Upper lobe of left lung (tissue), 6 donors: Measurements from ENCODE around the gene CCNJL. TPM values are rescaled to one million over a fixed set of nuclear protein-coding genes. Genes with fewer than 3 reads are reported as not detected.
A peak's percentile ranks its signal among the peaks of the same experiment; 100 is the strongest.

Experiments used
- ATAC-seq, 2 donors: fragments of 200-7000 bp; cut with Tn5 transposase; one replicate each; pipeline ENCODE4 v1.9.1; 2022; ENCODE audit warnings: mild to moderate bottlenecking in 2 of 2, moderate library complexity in 2 of 2; ENCODE audit not compliant: low FRiP score in 2 of 2
- DNase-seq, 2 donors: peaks; one replicate each; pipeline ENCODE4 v3.0.0-alpha.2; 2019 to 2020
- H3K27ac ChIP-seq, 4 donors: fragments of 200-600 bp; sonication (generic); one replicate each; pipeline ENCODE4 v1.5.1; 2016 to 2019
- H3K27me3 ChIP-seq, 4 donors: fragments of 200-600 bp; sonication (generic); one replicate each; pipeline ENCODE4 v1.5.1; 2017 to 2019
- H3K36me3 ChIP-seq, 4 donors: fragments of 200-600 bp; sonication (generic); one replicate each; pipeline ENCODE4 v1.5.1; 2016 to 2019
- H3K4me1 ChIP-seq, 4 donors: fragments of 200-600 bp; sonication (generic); one replicate each; pipeline ENCODE4 v1.5.1; 2018 to 2019
- H3K4me3 ChIP-seq, 4 donors: fragments of 200-600 bp; sonication (generic); one replicate each; pipeline ENCODE4 v1.5.1; 2017 to 2019; ENCODE audit warnings: mild to moderate bottlenecking in 2 of 4, moderate library complexity in 1 of 4
- H3K9me3 ChIP-seq, 4 donors: fragments of 200-600 bp; sonication (generic); one replicate each; pipeline ENCODE4 v1.5.1; 2018 to 2019
- CTCF ChIP-seq, 6 experiments: fragments of 450-650 bp in 4 of 6; fragments of 200-600 bp in 2 of 6; sonication (generic) in 2 of 6; IDR thresholded peaks; one replicate each; pipeline ENCODE4 v1.5.1; 2016 to 2019; ENCODE audit warnings: antibody characterized with exemption in 6 of 6
- EP300 ChIP-seq, 4 donors: sonication (generic); formaldehyde crosslinking; IDR thresholded peaks; one replicate each; pipeline ENCODE4 v1.5.1; 2017; ENCODE audit warnings: antibody characterized with exemption in 4 of 4, control low read depth in 2 of 4
- POLR2A ChIP-seq, 4 donors: fragments of 450-650 bp; IDR thresholded peaks; one replicate each; pipeline ENCODE4 v1.5.1; 2016 to 2017; ENCODE audit warnings: antibody characterized with exemption in 4 of 4, mild to moderate bottlenecking in 2 of 4
- POLR2AphosphoS5 ChIP-seq, 2 donors: sonication (generic); formaldehyde crosslinking; IDR thresholded peaks; one replicate each; pipeline ENCODE4 v1.5.1; 2017; ENCODE audit warnings: antibody characterized with exemption in 2 of 2
- WGBS, 2 donors: methylation state at CpG; one replicate each; pipeline ENCODE4 v1.1.5; 2017 to 2018; 5-methylcytosine and 5-hydroxymethylcytosine counted together
- small RNA-seq, 4 donors: library from RNA; depleted of rRNA; stranded (forward); fragments of <200 nt; gene quantifications; one replicate each; pipeline ENCODE3, GENCODE V24; 2016
- total RNA-seq, 6 donors: library from RNA; depleted of rRNA in 4 of 6; stranded (reverse); fragments of >200 nt in 4 of 6; gene quantifications; one replicate each; pipeline versions ENCODE4 v1.1.0 to v1.2.1, GENCODE V29; 2016 to 2021
- donor health status: DM: no; HTN: no; CAD: no; lungs with moderate emphysema.
- donor health status: DM: no; HTN: yes; CAD: no; lungs with severe emphysema.

CCNJL gene
- total RNA-seq, 6 donors from 2014 or later: 15.6 to 25.2 (median 21.2) TPM

GRCh38 chr5:160213537-160213936 lies 98.8 kb downstream of the CCNJL start:
- DNase-seq: peak in 1 of 2 donors; percentile 49
- ATAC-seq: peak in 1 of 2 donors; percentile 70
- WGBS, 2 donors: 65 to 72% methylated on average over 5 of the region's 5 CpGs

GRCh38 chr5:160211352-160211751 lies 101.0 kb downstream of the CCNJL start:
- Histone ChIP-seq H3K27me3 (no peaks in the 10 kb centered on the region), H3K36me3 (no peaks in the 10 kb centered on the region), H3K4me3 (no peak overlapping the region), H3K4me1 (no peaks in the 10 kb centered on the region), H3K9me3 (no peaks in the 10 kb centered on the region), H3K27ac (no peak overlapping the region)
- ATAC-seq: peak in 1 of 2 donors; percentile 28
- 73 to 74% methylated on average over 2 of the region's 2 CpGs for WGBS, 2 donors
- DNase-seq: no peak
- TF ChIP-seq EP300 (IDR thresholded peaks at IDR 0.05): no peak

More at GRCh38 chr5:160213537-160213936, 98.8 kb downstream of the CCNJL start:
- no peak for TF ChIP-seq EP300 (IDR thresholded peaks at IDR 0.05)
- TF ChIP-seq CTCF (IDR thresholded peaks at IDR 0.05): no peak
- no peak for TF ChIP-seq POLR2AphosphoS5 (IDR thresholded peaks at IDR 0.05)
- no peak for TF ChIP-seq POLR2A (IDR thresholded peaks at IDR 0.05)
- H3K9me3 ChIP-seq: no peaks in the 10 kb centered on the region
- no peaks in the 10 kb centered on the region for H3K4me1 ChIP-seq
- H3K27ac ChIP-seq: no peak overlapping the region
- no peak overlapping the region for H3K4me3 ChIP-seq
- H3K36me3 ChIP-seq: no peaks in the 10 kb centered on the region
- no peaks in the 10 kb centered on the region for H3K27me3 ChIP-seq

GRCh38 chr5:160210606-160211005 lies 101.8 kb downstream of the CCNJL start:
- Histone ChIP-seq H3K9me3 (no peaks in the 10 kb centered on the region), H3K4me1 (no peaks in the 10 kb centered on the region), H3K4me3 (no peak overlapping the region), H3K27ac (no peak overlapping the region), H3K27me3 (no peaks in the 10 kb centered on the region), H3K36me3 (no peaks in the 10 kb centered on the region)
- no peak for DNase-seq
- ATAC-seq: no peak
- TF ChIP-seq POLR2AphosphoS5 (IDR thresholded peaks at IDR 0.05) (no peak), CTCF (IDR thresholded peaks at IDR 0.05) (no peak), POLR2A (IDR thresholded peaks at IDR 0.05) (no peak), EP300 (IDR thresholded peaks at IDR 0.05) (no peak)
- 91 to 93% methylated on average over 9 of the region's 9 CpGs for WGBS, 2 donors

- no peak overlapping the region for H3K4me3 ChIP-seq
- DNase-seq (no peak), ATAC-seq (no peak)
- H3K9me3 ChIP-seq: no peaks in the 10 kb centered on the region
- TF ChIP-seq CTCF (IDR thresholded peaks at IDR 0.05): no peak
- no peaks in the 10 kb centered on the region for H3K27me3 ChIP-seq
- H3K27ac ChIP-seq: no peak overlapping the region
- WGBS, 2 donors: 83 to 88% methylated on average over 2 of the region's 2 CpGs
- no peaks in the 10 kb centered on the region for H3K4me1 ChIP-seq
- no peaks in the 10 kb centered on the region for H3K36me3 ChIP-seq
Measured at GRCh38 chr5:160209917-160210316, 102.4 kb downstream of the CCNJL start.

GRCh38 chr5:160207061-160207460 lies 105.3 kb downstream of the CCNJL start:
- WGBS, 2 donors: 72 to 90% methylated on average over 2 of the region's 2 CpGs
- TF ChIP-seq EP300 (IDR thresholded peaks at IDR 0.05) (no peak), POLR2A (IDR thresholded peaks at IDR 0.05) (no peak), CTCF (IDR thresholded peaks at IDR 0.05) (no peak), POLR2AphosphoS5 (IDR thresholded peaks at IDR 0.05) (no peak)
- H3K27ac ChIP-seq: no peak overlapping the region
- H3K36me3 ChIP-seq: no peaks in the 10 kb centered on the region
- H3K27me3 ChIP-seq: no peaks in the 10 kb centered on the region
- no peaks in the 10 kb centered on the region for H3K4me1 ChIP-seq
- no peak overlapping the region for H3K4me3 ChIP-seq
- no peak for ATAC-seq
- DNase-seq: no peak
- no peaks in the 10 kb centered on the region for H3K9me3 ChIP-seq

Small RNA genes within 50 kb of the gene (small RNA-seq; reads per million reads assigned to genes)
- gene AC112191.3: 0 reads per million in 4 donors

Other genes starting within 250 kb of the CCNJL start
- gene PWWP2A, start 193.1 kb downstream of the CCNJL start, total RNA-seq: 10 to 100 TPM; 19.6 to 46.1 (median 33.8) TPM
- 10 to 100 TPM in 2 of 6 donors, 1 to 10 TPM in 2, not detected in 2; 4.4 to 14.4 (median 9.1) TPM for gene FABP6, start 83.1 kb downstream of the CCNJL start, total RNA-seq
- 1 to 10 TPM in 1 of 6 donors, under 1 TPM in 4, not detected in 1; 0.39 to 3.1 (median 0.61) TPM for gene C1QTNF2, start 58.1 kb upstream of the CCNJL start, total RNA-seq
- 1 to 10 TPM in 5 of 6 donors, under 1 TPM in 1; 0.76 to 4.2 (median 3.2) TPM for gene FAM200C, start 87.5 kb upstream of the CCNJL start, total RNA-seq
- 100 to 1,000 TPM in 2 of 6 donors, 10 to 100 TPM in 4; 26.7 to 115 (median 60.7) TPM for gene SLU7, start 106.5 kb upstream of the CCNJL start, total RNA-seq
- 10 to 100 TPM in 3 of 6 donors, 1 to 10 TPM in 3; 4.3 to 34.8 (median 9.6) TPM for gene PTTG1, start 109.3 kb upstream of the CCNJL start, total RNA-seq